ENCODE results near the gene PTTG1.

GRCh38 chr5:160375701-160376100 is 46.0 kb upstream of the PTTG1 start:
- TF ChIP-seq USF2 (IDR thresholded peaks at IDR 0.05; ENCODE audit: low read depth, low read length) (no peak), CHD1 (IDR thresholded peaks at IDR 0.05; ENCODE audit: low read depth, low read length) (no peak), POLR2A (IDR thresholded peaks at IDR 0.05; ENCODE audit: low read depth, low read length) (no peak), MXI1 (IDR thresholded peaks at IDR 0.05; ENCODE audit: borderline replicate concordance, low read depth, low read length) (no peak), CTCF (conservative IDR thresholded peaks at IDR 0.05; ENCODE audit: low read depth, low read length) (no peak), MAZ (IDR thresholded peaks at IDR 0.05; ENCODE audit: borderline replicate concordance, low read depth, low read length) (no peak), CEBPB (IDR thresholded peaks at IDR 0.05; ENCODE audit: low read depth, low read length) (no peak), MAFK (IDR thresholded peaks at IDR 0.05; ENCODE audit: low read depth, low read length) (no peak), FOS (IDR thresholded peaks at IDR 0.05; ENCODE audit: low read depth, low read length) (no peak), ELK1 (IDR thresholded peaks at IDR 0.05; ENCODE audit: borderline replicate concordance, low read depth, low read length) (no peak), RFX5 (IDR thresholded peaks at IDR 0.05; ENCODE audit: low read depth, low read length) (no peak), SMC3 (IDR thresholded peaks at IDR 0.05; ENCODE audit: low read depth, low read length) (no peak), NFE2L2 (IDR thresholded peaks at IDR 0.05; ENCODE audit: low read depth, low read length) (no peak)

Data from IMR-90 (cell line).